RPMI8226 (cell line): Measurements from ENCODE around the gene TMEM235.
"Not testable (repeated sequence)": the region's sequence is repeated elsewhere in the genome, so short reads cannot be mapped to it uniquely, and the experiment has no call there.

ENCODE experiments used
- DNase-seq: peaks from one replicate; pipeline ENCODE4 v3.0.0-alpha.2; 2015

Gene TMEM235

DNA sequence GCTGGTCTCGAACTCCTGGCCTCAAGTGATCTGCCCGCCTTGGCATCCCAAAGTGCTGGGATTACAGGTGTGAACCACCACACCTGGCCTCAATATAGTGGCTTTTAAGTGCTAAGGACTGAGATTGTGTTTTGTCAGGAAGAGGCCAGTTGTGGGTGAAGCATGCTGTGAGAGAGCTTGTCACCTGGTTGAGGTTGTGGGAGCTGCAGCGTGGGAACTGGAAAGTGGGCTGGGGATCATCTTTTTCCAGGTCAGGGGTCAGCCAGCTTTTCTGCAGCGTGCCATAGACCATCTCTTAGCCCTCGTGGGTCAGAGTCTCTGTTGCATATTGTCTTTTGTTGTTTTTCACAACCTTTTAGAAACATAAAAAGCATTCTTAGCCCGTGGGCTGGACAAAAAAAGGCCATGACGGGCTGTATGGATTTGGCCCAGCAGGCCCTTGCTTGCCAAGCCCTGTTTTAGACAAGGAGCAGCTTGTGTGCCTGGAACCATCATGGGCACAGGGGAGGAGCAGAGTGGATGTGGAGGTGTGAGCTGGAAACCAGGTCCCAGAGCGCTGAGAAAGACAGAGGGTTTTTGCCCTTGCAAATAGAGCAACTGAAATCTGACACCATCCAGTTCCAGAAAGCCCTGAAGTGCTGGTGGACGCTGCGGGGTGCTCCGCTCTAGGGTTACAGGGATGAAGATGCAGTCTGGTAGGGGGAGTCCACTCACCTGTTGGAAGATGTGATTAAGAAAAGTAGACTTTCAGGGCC is 11.9 kb upstream of the TMEM235 start:
- DNase-seq: no peak

DNA sequence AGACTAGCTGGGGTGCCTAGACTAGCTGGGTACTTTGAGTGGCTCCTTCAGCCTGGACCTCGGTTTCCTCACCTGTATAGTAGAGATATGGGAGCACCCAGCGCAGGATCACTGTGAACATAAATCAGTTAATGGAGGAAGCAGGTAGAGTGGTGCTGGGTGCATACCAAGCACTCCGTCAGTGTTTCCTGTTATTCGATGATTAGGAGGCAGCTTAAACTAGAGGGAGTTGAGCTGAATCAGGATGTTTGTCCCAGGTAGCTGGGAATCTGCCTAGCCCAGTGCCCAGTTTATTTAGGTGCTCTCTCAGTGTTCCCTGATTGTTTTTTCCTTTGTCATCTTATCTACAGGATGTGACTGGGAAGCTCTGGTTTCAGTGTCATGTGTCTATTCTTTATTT is 8.4 kb upstream of the TMEM235 start:
- DNase-seq: no peak

DNA sequence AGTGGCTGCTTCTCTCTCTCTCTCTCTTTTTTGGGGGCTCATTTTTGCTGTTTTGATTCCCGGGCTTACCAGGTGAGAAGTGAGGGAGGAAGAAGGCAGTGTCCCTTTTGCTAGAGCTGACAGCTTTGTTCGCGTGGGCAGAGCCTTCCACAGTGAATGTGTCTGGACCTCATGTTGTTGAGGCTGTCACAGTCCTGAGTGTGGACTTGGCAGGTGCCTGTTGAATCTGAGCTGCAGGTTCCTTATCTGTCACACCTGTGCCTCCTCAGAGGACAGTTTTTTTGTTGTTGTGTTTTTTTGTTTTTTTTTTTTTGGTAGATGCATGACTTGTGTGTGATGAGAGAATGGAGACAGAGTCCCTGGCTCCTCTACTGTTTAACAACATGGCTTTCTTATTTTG is 7.7 kb upstream of the TMEM235 start:
- no peak for DNase-seq

DNA sequence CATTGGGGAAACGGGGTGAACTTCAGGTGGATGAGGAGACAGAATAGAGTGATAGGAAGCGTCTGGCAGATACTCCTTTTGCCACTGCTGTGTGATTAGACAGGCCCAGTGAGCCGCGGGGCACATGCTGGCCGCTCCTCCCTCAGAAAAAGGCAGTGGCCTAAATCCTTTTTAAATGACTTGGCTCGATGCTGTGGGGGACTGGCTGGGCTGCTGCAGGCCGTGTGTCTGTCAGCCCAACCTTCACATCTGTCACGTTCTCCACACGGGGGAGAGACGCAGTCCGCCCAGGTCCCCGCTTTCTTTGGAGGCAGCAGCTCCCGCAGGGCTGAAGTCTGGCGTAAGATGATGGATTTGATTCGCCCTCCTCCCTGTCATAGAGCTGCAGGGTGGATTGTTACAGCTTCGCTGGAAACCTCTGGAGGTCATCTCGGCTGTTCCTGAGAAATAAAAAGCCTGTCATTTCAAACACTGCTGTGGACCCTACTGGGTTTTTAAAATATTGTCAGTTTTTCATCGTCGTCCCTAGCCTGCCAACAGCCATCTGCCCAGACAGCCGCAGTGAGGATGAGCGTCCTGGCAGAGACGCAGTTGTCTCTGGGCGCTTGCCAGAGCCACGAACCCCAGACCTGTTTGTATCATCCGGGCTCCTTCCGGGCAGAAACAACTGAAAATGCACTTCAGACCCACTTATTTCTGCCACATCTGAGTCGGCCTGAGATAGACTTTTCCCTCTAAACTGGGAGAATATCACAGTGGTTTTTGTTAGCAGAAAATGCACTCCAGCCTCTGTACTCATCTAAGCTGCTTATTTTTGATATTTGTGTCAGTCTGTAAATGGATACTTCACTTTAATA is 7.0 kb upstream of the TMEM235 start:
- no peak for DNase-seq

DNA sequence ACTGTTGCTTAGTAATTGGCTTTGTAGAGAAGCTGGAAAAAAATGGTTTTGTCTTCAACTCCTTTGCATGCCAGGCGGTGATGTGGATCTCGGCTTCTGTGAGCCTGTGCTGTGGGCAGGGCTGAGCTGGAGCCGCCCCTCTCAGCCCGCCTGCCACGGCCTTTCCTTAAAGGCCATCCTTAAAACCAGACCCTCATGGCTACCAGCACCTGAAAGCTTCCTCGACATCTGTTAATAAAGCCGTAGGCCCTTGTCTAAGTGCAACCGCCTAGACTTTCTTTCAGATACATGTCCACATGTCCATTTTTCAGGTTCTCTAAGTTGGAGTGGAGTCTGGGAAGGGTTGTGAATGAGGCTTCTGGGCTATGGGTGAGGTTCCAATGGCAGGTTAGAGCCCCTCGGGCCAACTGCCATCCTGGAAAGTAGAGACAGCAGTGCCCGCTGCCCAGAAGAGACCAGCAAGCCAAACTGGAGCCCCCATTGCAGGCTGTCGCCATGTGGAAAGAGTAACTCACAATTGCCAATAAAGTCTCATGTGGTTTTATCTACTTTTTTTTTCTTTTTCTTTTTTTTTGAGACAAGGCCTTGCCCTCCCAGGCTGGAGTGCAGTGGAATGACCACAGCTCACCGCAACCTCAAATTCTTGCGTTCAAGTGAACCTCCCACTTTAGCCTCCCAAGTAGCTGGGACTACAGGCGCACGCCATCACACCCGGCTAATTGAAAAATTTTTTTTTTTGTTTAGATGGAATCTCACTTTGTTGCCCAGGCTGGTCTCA is 6.2 kb upstream of the TMEM235 start:
- DNase-seq: no peak

DNA sequence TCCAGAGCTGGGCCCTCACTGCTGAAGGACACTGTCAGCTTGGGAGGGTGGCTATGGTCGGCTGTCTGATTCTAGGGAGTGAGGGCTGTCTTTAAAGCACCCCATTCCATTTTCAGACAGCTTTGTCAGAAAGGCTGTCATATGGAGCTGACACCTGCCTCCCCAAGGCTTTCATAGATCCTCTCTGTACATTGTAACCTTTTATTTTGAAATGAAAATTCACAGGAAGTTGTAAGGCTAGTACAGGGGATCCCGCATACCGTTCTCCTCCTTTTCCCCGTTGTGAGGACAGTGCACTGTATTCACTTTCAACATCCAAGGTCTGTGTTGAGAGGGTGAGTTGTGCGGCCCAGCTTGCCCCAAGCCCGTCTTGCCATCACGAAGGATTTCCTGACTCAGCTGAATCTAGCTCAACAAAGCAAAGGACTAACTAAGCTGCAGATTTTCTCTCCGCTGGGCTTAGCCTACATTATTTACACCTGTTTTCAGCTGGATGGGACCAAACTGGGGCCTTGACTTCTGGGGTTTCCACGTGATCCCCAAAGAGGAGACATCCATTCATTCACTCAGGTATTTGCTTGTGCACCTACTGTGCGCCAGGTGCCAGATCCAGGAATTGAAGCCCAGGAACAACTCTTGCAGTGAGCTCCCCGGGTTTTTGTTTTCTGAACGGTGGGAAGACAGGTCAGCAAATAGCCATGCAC is 5.2 kb upstream of the TMEM235 start:
- peak; percentile 20 for DNase-seq

DNA sequence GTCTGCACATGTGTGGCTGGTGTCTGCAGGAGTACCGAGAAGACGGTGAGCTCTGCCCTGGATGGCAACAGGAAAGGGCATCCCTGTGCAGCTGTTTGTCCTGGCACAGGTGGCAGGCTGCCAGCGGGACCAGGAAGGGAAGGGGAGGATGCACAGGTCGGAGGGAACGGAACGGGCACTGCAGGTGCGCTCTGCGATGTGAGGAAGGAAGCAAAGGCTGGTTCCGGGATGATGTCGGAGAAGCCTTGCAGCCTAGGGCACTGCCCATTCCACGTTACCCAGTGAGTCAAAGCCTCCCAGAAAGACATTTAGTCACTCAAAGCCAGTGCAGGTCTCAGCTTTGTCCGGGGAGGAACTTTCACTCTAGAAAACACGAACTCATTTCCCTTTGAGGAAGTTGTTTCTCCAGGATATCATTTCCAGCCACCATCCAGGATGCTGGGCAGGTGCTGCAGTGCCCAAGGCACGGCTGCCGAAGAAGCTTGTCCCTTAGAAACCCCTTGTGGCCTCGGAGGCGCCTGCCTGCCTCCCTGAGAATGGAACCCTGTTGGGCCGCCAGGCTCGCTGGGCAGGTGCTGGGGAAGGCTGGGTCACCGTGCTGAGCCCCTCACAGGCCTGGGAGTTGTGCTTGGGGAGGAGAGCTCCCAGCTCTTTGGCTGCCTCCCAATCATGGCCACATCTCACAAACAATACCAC is 4.5 kb upstream of the TMEM235 start:
- peak; percentile 30 for DNase-seq

DNA sequence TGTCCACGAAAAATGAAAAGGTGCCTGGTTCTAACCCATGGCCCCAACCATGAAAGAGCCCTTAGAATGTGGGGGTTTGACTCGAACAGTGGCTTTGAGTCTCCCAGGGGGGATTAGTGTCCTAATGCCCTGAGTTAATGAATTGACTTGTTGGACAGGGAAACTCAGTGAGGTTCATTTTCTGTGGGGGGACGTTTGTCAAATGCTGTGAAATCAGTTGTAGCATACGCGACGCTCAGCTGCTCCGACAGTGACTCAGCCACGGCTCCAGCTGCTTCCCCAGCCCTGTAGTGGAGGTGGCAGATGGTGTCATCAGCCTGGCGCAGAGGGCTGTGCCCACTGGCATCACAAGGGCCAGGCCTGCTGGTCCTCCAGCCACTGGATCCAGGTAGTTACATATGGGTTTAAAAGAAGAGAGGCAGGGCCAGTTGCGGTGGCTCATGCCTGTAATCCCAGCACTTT is 3.9 kb upstream of the TMEM235 start:
- no peak for DNase-seq

DNA sequence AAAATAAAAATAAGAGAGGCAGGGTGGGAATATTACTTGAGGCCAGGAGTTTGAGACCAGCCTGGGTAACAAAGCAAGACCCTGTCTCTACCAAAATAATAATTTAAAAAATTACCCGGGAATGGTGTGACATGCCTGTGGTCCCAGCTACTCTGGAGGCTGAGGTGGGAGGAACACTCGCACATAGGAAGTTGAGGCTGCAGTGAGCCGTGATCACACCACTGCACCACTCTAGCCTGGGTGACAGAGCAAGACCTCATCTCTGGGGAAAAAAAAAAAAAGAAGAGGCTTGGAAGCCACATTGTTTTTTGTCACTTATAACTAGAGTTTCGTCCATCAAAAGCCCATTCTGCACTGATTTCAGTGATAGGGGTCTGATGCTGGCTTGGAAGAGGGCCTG is 3.3 kb upstream of the TMEM235 start:
- no peak for DNase-seq

DNA sequence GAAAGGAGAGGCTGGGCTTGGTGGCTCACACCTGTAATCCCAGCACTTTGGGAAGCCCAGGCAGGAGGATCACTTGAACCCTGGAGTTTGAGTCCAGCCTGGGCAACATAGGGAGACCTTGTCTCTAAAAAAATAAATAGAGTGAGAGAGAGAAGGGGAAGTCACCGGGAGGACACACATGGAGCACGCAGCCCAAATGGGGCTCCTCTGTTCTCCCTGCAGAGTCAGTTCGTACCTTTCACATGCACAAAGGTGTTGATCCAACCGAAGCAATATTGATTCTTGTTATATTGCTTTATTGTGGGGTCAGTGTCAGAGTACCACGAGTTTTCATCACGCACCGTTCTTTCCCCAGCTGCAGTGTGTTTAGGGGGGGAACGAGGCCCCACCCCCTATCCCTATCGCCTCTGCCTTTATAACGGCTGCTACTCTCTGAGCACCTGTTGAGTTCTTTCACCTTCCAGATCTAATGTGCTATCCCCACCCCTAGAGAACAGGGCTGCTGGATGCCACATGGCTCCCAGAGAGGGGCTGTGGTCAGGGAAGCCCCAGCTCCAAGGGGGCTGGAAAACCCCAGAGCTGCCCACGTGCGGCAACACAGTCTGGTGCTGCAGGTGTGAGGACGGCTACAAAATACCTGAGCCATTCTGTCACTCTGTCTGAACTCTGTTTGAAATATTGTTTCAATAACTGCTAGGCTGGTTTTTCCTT is 1.0 kb upstream of the TMEM235 start:
- peak; percentile 59 for DNase-seq

DNA sequence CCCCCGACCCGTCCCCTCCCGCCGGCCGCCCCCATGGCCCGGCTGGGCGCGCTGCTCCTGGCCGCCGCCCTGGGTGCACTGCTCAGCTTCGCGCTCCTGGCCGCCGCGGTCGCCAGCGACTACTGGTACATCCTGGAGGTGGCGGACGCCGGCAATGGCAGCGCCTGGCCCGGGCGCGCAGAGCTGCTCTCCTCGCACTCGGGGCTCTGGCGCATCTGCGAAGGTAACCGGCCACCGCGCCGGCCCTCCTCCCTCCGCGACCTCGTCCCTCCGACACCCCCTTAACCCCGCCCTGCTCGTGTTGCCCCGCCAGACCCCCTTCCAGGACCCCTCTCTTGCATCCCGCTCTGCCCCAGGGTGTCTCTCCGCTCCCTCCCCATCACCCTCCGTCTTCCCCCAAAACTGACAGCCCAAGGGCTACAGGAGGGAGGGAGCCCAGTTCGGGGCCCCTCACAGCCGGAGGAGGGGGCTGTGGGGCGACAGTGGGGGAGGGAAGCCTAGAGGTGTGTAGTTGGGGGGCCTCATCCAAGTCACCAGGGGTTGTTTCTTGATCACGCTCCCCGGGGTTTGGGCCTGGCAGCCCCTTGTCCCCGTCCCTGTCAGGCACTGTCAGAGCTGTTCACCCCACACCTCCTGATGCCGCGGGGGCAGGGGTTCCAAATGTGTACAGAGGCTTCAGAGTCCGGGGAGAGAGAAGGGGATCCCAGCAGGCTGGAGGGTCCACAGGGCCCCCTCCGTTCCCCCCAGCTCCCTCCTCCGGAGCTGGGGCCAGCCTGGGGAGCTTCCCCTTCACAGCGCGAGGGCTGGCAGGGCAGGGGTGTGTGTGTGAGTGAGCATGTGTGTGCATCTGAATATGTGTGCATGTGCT is 794 bp downstream of the TMEM235 start:
- DNase-seq: no peak

DNA sequence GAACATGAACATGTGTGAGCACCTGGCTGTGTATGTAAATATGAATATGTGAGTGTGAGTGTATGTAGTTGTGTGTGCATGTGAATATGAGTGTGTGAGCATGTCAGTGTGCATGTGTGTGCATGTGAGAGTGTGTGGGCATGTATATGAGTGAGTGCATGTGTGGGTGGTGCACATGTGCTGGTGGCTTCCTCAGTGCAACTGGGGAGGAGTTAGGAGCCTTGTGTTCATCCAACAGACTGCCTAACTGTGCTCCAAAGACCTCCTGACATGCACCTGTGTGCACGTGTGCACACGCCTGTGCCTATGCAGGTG is 1.4 kb downstream of the TMEM235 start:
- no peak for DNase-seq

DNA sequence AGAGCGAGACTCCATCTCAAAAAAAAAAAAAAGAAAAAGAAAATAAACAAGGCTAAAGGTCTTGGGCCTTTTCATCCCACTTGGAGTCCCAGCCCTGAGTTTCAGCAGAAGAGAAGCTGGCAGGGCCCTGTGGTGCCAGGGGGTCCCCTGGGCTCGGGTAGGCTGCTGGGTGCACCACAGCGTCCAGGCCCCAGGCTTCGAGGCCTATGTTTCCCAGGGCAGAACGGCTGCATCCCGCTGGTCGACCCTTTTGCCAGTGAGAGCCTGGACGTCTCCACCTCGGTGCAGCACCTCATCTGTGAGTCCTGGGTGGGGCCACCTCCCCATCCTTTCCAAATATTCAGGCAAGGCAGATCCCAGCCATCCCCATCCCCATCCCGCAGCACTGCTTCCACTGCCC is 2.2 kb downstream of the TMEM235 start:
- no peak for DNase-seq

DNA sequence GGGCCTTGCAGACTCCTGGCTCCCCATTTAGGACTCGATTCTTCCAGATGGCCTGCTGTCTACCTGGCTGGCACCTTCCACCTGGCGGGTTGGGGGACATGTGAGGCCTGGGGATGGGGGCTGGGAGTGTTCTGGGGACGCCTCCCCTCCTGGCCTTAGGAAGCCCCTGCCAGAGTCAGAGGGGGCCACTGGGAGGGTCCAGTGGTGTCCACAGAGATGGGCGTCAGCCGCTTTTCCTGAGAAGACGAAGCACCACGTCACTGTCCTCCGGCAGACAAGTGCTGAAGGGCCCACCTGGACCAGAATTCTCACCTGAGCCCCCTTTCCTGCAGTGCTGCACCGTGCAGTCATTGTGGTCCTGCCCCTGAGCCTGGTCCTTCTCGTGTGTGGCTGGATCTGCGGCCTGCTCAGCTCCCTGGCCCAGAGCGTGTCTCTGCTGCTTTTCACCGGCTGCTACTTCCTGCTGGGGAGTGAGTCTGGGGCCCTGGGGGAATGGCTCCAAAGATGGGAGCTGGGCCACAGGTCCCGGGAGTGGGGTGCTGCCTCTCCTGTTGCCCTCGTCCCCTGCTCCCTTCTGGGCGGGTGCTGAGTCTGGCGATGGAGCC is 2.9 kb downstream of the TMEM235 start:
- DNase-seq: no peak

DNA sequence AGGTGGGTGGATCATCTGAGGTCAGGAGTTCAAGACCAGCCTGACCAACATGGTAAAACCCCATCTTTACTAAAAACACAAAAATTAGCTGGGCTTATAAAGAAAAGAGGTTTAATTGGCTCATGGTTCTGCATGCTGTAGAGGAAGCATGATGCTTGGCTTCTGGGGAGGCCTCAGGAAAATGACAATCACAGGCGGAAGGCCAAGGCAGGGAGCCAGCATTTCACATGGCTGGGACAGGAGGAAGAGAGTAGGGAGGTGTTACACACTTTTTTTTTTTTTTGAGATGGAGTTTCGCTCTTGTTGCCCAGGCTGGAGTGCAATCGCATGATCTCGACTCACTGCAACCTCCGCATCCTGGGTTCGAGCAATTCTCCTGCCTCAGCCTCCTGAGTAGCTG is 3.6 kb downstream of the TMEM235 start:
- DNase-seq: not testable (repeated sequence)

DNA sequence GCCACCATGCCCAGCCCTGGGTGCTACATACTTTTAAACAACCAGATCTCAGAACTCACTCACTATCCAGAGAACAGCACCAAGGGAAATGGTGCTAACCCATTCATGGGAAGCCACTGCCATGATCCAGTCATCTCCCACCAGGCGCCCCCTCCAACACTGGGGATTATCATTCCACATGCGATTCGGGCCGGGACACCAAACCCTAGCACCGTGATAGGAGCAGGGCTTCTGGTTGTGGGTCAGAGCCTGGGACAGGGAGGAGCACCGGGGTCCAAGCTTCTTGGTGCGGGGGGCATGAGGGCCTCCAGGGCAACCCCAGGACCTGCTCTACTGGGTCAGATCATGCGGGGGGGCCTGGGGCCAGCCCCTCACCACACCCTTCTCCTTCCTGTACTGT is 4.5 kb downstream of the TMEM235 start:
- DNase-seq: no peak

DNA sequence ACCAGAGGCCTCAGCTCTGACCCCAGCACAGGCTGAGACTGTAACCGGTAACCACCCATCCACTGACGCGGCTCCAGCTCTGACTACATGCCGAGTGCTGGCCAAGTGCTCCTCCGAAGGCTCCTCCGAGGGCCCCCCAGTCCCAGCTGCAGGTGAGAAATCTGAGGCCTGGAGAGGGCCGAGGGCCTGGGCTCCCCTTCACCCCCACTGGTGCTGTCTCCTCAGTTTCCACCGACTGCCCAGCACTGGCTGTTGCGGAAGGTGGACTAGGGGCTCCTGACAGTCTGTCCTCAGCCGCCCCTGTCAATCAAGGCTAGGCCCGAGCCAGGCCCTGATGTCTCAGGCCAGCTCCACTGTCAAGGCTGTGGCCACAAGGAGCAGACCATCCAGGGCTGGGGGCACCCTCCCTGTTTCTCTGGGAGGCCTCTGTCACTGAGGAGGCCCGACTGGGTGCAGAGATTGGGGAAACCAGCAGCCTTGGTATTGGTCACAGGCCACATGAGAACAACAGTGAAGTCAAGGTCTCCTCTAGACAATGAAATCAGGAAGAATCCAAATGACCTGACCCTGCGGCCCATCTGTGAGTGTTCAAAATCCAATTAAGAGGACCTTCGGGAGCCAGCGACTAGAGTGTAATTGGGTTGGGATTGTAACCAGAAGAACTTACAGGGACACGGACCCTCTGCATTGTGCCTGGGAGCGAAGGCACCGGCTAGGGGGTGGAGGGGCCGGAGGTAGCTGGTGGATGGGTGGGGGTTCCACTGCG is 5.1 kb downstream of the TMEM235 start:
- DNase-seq: no peak

DNA sequence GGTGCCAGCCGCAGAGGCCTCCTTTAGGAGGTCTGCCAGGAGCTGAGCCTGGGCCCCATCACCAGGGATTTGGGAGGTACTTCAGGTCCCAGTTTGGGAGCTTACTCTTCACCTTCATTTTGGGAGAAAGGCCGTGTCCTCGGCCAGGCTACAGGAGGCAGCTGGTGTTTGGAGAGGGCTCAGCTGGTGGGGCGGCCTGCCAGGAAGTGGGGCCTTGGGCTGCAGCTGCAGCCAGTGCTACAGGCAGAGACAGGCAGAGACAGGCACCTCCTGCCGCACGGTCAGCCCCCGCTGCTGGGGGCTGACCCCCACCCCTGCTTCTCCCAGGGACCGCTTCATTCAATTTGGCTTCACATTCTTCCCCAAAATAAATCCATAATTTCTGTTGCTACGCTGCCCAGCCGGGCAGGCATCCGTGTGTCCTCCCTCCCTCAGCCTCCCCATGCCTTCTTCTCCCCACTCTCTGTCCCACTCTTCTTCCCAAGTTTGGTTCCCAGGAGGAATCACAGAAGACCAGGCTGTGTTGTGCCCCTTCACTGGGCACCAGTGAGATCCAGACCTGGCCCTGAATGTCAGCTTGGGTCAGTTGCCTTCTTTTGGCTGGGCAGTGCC is 6.1 kb downstream of the TMEM235 start:
- DNase-seq: peak; percentile 25
